ENCODE data around the gene ATP6V0E2.

ATP6V0E2 gene

GRCh38 chr7:149838224-149838991 lies 35.4 kb upstream of the ATP6V0E2 start, which contains the start of gene ZNF862:
Gene ZNF862 (plus strand): TSS chr7:149838375. CDS start chr7:149838612, 237 bp downstream.
- TF ChIP-seq CTCF (IDR thresholded peaks at IDR 0.05; ENCODE audit: low read depth, low read length) (no peak), MAX (IDR thresholded peaks at IDR 0.05; ENCODE audit: low read depth, low read length) (peak; percentile 38; the same call in 1 of the 2 replicates), MYC (IDR thresholded peaks at IDR 0.05; ENCODE audit: low read depth, low read length) (no peak), POLR2A (IDR thresholded peaks at IDR 0.05; ENCODE audit: extremely low read depth, insufficient read length) (peak; percentile 70)
- peak within 1 kb of the TSS; percentile 85 for H3K4me3 ChIP-seq (ENCODE audit: low read depth, low read length)
- peak; percentile 99 for DNase-seq (ENCODE audit: low read depth)

- TF ChIP-seq MAX (IDR thresholded peaks at IDR 0.05; ENCODE audit: low read depth, low read length) = no peak
- no peak for DNase-seq (ENCODE audit: low read depth)
Measured at GRCh38 chr7:149838992-149839408, 34.8 kb upstream of the ATP6V0E2 start.

GRCh38 chr7:149839933-149840332 lies 33.8 kb upstream of the ATP6V0E2 start:
- no peak for TF ChIP-seq CTCF (IDR thresholded peaks at IDR 0.05; ENCODE audit: low read depth, low read length)
- TF ChIP-seq MYC (IDR thresholded peaks at IDR 0.05; ENCODE audit: low read depth, low read length) = no peak
- TF ChIP-seq MAX (IDR thresholded peaks at IDR 0.05; ENCODE audit: low read depth, low read length) = no peak
- TF ChIP-seq POLR2A (IDR thresholded peaks at IDR 0.05; ENCODE audit: extremely low read depth, insufficient read length) = no peak
- H3K4me3 ChIP-seq (ENCODE audit: low read depth, low read length) = no peak overlapping the region
- no peak for DNase-seq (ENCODE audit: low read depth)

More at GRCh38 chr7:149838992-149839408, 34.8 kb upstream of the ATP6V0E2 start:
- H3K4me3 ChIP-seq (ENCODE audit: low read depth, low read length) = peak overlapping the region; percentile 85

DNA sequence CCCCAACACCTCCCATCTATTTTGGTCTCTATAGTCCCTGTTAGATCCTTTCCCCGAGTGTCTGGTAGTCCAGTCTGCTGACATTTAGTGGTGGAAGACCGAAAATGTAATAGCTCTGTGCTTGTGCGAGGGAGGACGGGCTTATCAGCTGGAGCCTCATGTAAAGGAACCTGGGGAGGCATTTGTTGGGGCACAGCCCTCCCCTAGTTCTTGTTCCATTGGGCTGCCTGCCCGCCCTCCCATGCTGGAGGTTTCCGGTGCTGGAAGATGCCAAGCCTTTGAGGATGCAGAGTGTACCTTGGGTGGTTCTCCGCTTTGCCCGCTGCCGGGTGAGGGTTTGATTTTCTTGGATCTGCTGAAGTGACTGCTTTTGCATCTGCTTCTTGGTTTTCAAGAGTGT lies 30.2 kb upstream of the ATP6V0E2 start:
- TF ChIP-seq MYC (IDR thresholded peaks at IDR 0.05; ENCODE audit: low read depth, low read length) (no peak), POLR2A (IDR thresholded peaks at IDR 0.05; ENCODE audit: extremely low read depth, insufficient read length) (no peak), CTCF (IDR thresholded peaks at IDR 0.05; ENCODE audit: low read depth, low read length) (no peak), MAX (IDR thresholded peaks at IDR 0.05; ENCODE audit: low read depth, low read length) (no peak)

DNA sequence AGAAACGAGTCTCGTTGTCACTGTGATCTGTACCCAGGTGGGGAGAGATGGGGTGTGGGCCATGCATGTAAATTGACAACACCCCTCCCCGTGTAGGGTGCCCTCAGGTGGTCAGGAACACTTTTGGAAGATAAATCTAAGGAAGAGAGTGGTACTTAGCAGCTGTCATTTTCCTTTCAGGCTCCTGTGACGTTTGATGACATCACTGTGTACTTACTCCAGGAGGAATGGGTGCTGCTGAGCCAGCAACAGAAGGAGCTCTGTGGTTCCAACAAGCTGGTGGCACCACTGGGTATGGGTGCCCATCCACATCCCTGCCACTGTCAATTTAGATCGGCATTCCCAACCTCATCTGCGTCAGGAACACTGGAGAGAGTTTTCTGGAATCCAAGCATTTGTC lies 29.3 kb upstream of the ATP6V0E2 start:
- TF ChIP-seq POLR2A (IDR thresholded peaks at IDR 0.05; ENCODE audit: extremely low read depth, insufficient read length) (no peak), MYC (IDR thresholded peaks at IDR 0.05; ENCODE audit: low read depth, low read length) (no peak), CTCF (IDR thresholded peaks at IDR 0.05; ENCODE audit: low read depth, low read length) (no peak), MAX (IDR thresholded peaks at IDR 0.05; ENCODE audit: low read depth, low read length) (no peak)
- no peak overlapping the region for H3K4me3 ChIP-seq (ENCODE audit: low read depth, low read length)
- DNase-seq (ENCODE audit: low read depth) = no peak

More for the DNA sequence above, 30.2 kb upstream of the ATP6V0E2 start:
- DNase-seq (ENCODE audit: low read depth) = no peak
- H3K4me3 ChIP-seq (ENCODE audit: low read depth, low read length) = no peak overlapping the region

- TF ChIP-seq CTCF (IDR thresholded peaks at IDR 0.05; ENCODE audit: low read depth, low read length) (no peak), MAX (IDR thresholded peaks at IDR 0.05; ENCODE audit: low read depth, low read length) (no peak), MYC (IDR thresholded peaks at IDR 0.05; ENCODE audit: low read depth, low read length) (no peak), POLR2A (IDR thresholded peaks at IDR 0.05; ENCODE audit: extremely low read depth, insufficient read length) (no peak)
- H3K4me3 ChIP-seq (ENCODE audit: low read depth, low read length) = no peak overlapping the region
- DNase-seq (ENCODE audit: low read depth) = no peak
Measured at GRCh38 chr7:149845257-149845980, 28.4 kb upstream of the ATP6V0E2 start.
